SK-N-SH (cell line): Measurements from ENCODE around the gene BUB3. TPM values are rescaled to one million over a fixed set of nuclear protein-coding genes. Genes with fewer than 3 reads are reported as not detected.

Experiments
- CTCF ChIA-PET: fragments of 300-600, 350-600 bp; formaldehyde crosslinking; extraction: SDS; loops from one replicate; lab custom pipeline; 2021; lab: Yijun Ruan, JAX
- POLR2A ChIA-PET: fragments of 350-600 bp; sonication (Branson Sonifier 250); formaldehyde crosslinking; extraction: SDS; loops from one replicate; lab custom pipeline; 2020; ENCODE audit warnings: antibody characterized with exemption, inconsistent platforms; lab: Yijun Ruan, JAX
- DNase-seq: peaks from one replicate; pipeline ENCODE4 v3.0.0; 2012
- H2AFZ ChIP-seq: fragments of 200-600 bp; sonication (generic); 2 replicates; pipeline ENCODE4 v1.8.1; 2016; ENCODE audit warnings: antibody characterized with exemption, mild to moderate bottlenecking, low read depth
- H3F3A ChIP-seq: fragments of 200-600 bp; sonication (generic); replicated peaks from 2 replicates; pipeline ENCODE3; 2016; ENCODE audit warnings: antibody characterized with exemption, mild to moderate bottlenecking; ENCODE audit not compliant: insufficient read depth
- H3K27ac ChIP-seq, 2 experiments: fragments of 200-500 bp in 1 of 2; fragments of 200-600 bp in 1 of 2; sonication (Bioruptor generic) in 1 of 2; sonication (generic), shearing (Covaris generic) in 1 of 2; 2 replicates each; pipeline versions ENCODE4 v1.5.1 to v1.6.1; 2014 to 2016; ENCODE audit warnings: low read depth in 2 of 2, inconsistent platforms in 1 of 2, low read length in 1 of 2, mild to moderate bottlenecking in 1 of 2, mixed read lengths in 1 of 2
- H3K27me3 ChIP-seq: fragments of 200-600 bp; sonication (generic), shearing (Covaris generic); 2 replicates; pipeline ENCODE4 v1.6.1; 2016; ENCODE audit warnings: mixed run types; ENCODE audit not compliant: insufficient read depth
- H3K36me3 ChIP-seq, 2 experiments: fragments of 200-500 bp in 1 of 2; fragments of 200-600 bp in 1 of 2; sonication (Bioruptor generic) in 1 of 2; sonication (generic) in 1 of 2; replicated peaks in 1 of 2; 2 replicates each; pipeline versions ENCODE3 to v1.5.1; 2014 to 2016; ENCODE audit warnings: low read length in 1 of 2, mild to moderate bottlenecking in 1 of 2; ENCODE audit not compliant: insufficient read depth in 2 of 2, control insufficient read depth in 1 of 2
- H3K4me1 ChIP-seq, 2 experiments: fragments of 200-500 bp in 1 of 2; fragments of 200-600 bp in 1 of 2; sonication (Bioruptor generic) in 1 of 2; sonication (generic), shearing (Covaris generic) in 1 of 2; 2 replicates each; pipeline versions ENCODE4 v1.5.1 to v1.6.1; 2014 to 2016; ENCODE audit warnings: low read depth in 1 of 2, low read length in 1 of 2, mixed run types in 1 of 2; ENCODE audit not compliant: insufficient read depth in 2 of 2, control insufficient read depth in 1 of 2
- H3K4me2 ChIP-seq: fragments of 200-600 bp; sonication (generic), shearing (Covaris generic); 2 replicates; pipeline ENCODE4 v1.6.1; 2017; ENCODE audit warnings: mixed run types
- H3K4me3 ChIP-seq, 2 experiments: fragments of 200-500 bp in 1 of 2; fragments of 200-600 bp in 1 of 2; sonication (Bioruptor generic) in 1 of 2; sonication (generic), shearing (Covaris generic) in 1 of 2; 2 replicates each; pipeline versions ENCODE4 v1.5.1 to v1.8.1; 2014 to 2016; ENCODE audit warnings: low read depth in 2 of 2, inconsistent platforms in 1 of 2, low read length in 1 of 2, mild to moderate bottlenecking in 1 of 2, mixed read lengths in 1 of 2, moderate library complexity in 1 of 2
- H3K79me2 ChIP-seq: fragments of 200-600 bp; sonication (generic); 2 replicates; pipeline ENCODE4 v1.8.1; 2017; ENCODE audit warnings: mild to moderate bottlenecking; ENCODE audit not compliant: insufficient read depth
- H3K9ac ChIP-seq: fragments of 200-600 bp; sonication (generic); 2 replicates; pipeline ENCODE4 v1.6.1; 2017; ENCODE audit warnings: mixed run types
- H3K9me2 ChIP-seq: fragments of 200-600 bp; sonication (generic); 2 replicates; pipeline ENCODE4 v1.6.1; 2017; ENCODE audit warnings: mixed run types
- H3K9me3 ChIP-seq: fragments of 200-600 bp; sonication (generic); 2 replicates; pipeline ENCODE4 v1.6.1; 2017; ENCODE audit warnings: mixed run types, mild to moderate bottlenecking, moderate library complexity
- H4K20me1 ChIP-seq: fragments of 200-600 bp; sonication (generic); 2 replicates; pipeline ENCODE4 v1.6.1; 2017; ENCODE audit warnings: mild to moderate bottlenecking, mixed run types; ENCODE audit not compliant: insufficient read depth
- CHD2 ChIP-seq: fragments of 150-350 bp; IDR thresholded peaks from 2 replicates; pipeline ENCODE4 v1.6.1; 2018; ENCODE audit warnings: low read length; ENCODE audit not compliant: partially characterized antibody
- ELF1 ChIP-seq: IDR thresholded peaks from 2 replicates; pipeline ENCODE4 v1.4.0; 2012
- EZH2phosphoT487 ChIP-seq: fragments of 200-600 bp; sonication (generic); IDR thresholded peaks from 2 replicates; pipeline ENCODE4 v1.6.1; 2017; ENCODE audit warnings: low read depth, mixed run types, mild to moderate bottlenecking, antibody characterized with exemption, moderate library complexity, borderline replicate concordance
- FOSL2 ChIP-seq: IDR thresholded peaks from 2 replicates; pipeline ENCODE4 v1.4.0; 2012; ENCODE audit warnings: low read depth, mild to moderate bottlenecking, moderate library complexity, borderline replicate concordance
- FOXJ3 ChIP-seq: sonication (generic); formaldehyde crosslinking; IDR thresholded peaks from 2 replicates; pipeline ENCODE4 v1.5.1; 2020; ENCODE audit warnings: mild to moderate bottlenecking, missing genetic modification reagents
- JUND ChIP-seq: IDR thresholded peaks from 2 replicates; pipeline ENCODE4 v1.4.0; 2012
- MEF2A ChIP-seq: IDR thresholded peaks from 2 replicates; pipeline ENCODE4 v1.4.0; 2012; ENCODE audit warnings: low read depth, borderline replicate concordance
- MXI1 ChIP-seq: IDR thresholded peaks from 2 replicates; pipeline ENCODE4 v1.6.1; 2012; ENCODE audit warnings: mild to moderate bottlenecking, low read depth, low read length, improper control_type of control experiment
- NFIC ChIP-seq: IDR thresholded peaks from 2 replicates; pipeline ENCODE4 v1.4.0; 2012; ENCODE audit warnings: borderline replicate concordance
- NRF1 ChIP-seq: IDR thresholded peaks from 2 replicates; pipeline ENCODE4 v1.6.1; 2012; ENCODE audit warnings: low read depth, mild to moderate bottlenecking, low read length
- RAD21 ChIP-seq: IDR thresholded peaks from 2 replicates; pipeline ENCODE4 v1.6.1; 2012; ENCODE audit warnings: mild to moderate bottlenecking, low read length
- RXRA ChIP-seq: IDR thresholded peaks from 2 replicates; pipeline ENCODE4 v1.4.0; 2012; ENCODE audit warnings: low read depth, mild to moderate bottlenecking, borderline replicate concordance
- SIN3A ChIP-seq: IDR thresholded peaks from 2 replicates; pipeline ENCODE4 v1.6.1; 2012; ENCODE audit warnings: low read depth, mild to moderate bottlenecking, low read length, moderate library complexity, borderline replicate concordance
- TAF1 ChIP-seq: IDR thresholded peaks from 2 replicates; pipeline ENCODE4 v1.6.1; 2012; ENCODE audit warnings: low read depth, mild to moderate bottlenecking, low read length, moderate library complexity, borderline replicate concordance
- TEAD4 ChIP-seq: IDR thresholded peaks from 2 replicates; pipeline ENCODE4 v1.4.0; 2012; ENCODE audit warnings: mild to moderate bottlenecking, borderline replicate concordance; ENCODE audit not compliant: insufficient read depth
- USF2 ChIP-seq: fragments of 150-350 bp; IDR thresholded peaks from 2 replicates; pipeline ENCODE4 v1.6.1; 2017; ENCODE audit warnings: antibody characterized with exemption, low read length, low read depth, borderline replicate concordance
- ZBTB33 ChIP-seq: IDR thresholded peaks from 2 replicates; pipeline ENCODE4 v1.4.0; 2012; ENCODE audit warnings: low read depth, borderline replicate concordance
- WGBS: methylation state at CpG from one replicate; pipeline ENCODE4 v1.1.6; 2017; ENCODE audit warnings: low lambda C conversion rate; 5-methylcytosine and 5-hydroxymethylcytosine counted together
- polyA plus RNA-seq, 3 experiments: library from polyadenylated mRNA; depleted of rRNA; stranded (reverse); fragments of >200 nt; gene quantifications; 2 replicates each; pipeline ENCODE4 v1.2.3, GENCODE V29; 2012

BUB3 gene
- polyA plus RNA-seq, 1 of the 3 experiments (the other 2 are of a cell fraction): 202 TPM

- POLR2A ChIA-PET: no interaction called here
Measured at GRCh38 chr10:123129618-123130271, 24.5 kb upstream of the BUB3 start.

More at GRCh38 chr10:123129618-123130271, 24.5 kb upstream of the BUB3 start:
- Histone ChIP-seq H3K9ac (no peak overlapping the region), H3K79me2 (no peaks in the 10 kb centered on the region), H2AFZ (no peak overlapping the region)
- TF ChIP-seq EZH2phosphoT487 (no peak), MEF2A (no peak), MXI1 (no peak), CHD2 (no peak), SIN3A (no peak), NRF1 (no peak), TAF1 (no peak), FOSL2 (no peak), USF2 (no peak), RAD21 (no peak), TEAD4 (no peak), ZBTB33 (no peak), RXRA (no peak), ELF1 (no peak), FOXJ3 (CRISPR knock-in tag) (no peak), JUND (no peak), NFIC (no peak)
- TF ChIP-seq, all 33 proteins: peak for 0
- peaks cover 0 to 4% of the 10 kb centered on the region in 2 experiments; a peak in 2 of 4 replicates for H3K4me1 ChIP-seq
- H4K20me1 ChIP-seq: no peaks in the 10 kb centered on the region
- no peak for DNase-seq
- no peaks in the 10 kb centered on the region for H3K36me3 ChIP-seq
- H3K4me2 ChIP-seq: no peak overlapping the region
- H3K27ac ChIP-seq: no peak overlapping the region
- H3F3A ChIP-seq: no peaks in the 10 kb centered on the region
- CTCF ChIA-PET: interaction anchor here (0.6 to 5.0 kb wide), 5 partner anchors 16 to 250 kb away, joined by 3 to 19 read pairs (median 4); partner anchors contain the start of gene HMX2
- H3K9me2 ChIP-seq: no peaks in the 10 kb centered on the region
- no peak overlapping the region for H3K4me3 ChIP-seq
- no peaks in the 10 kb centered on the region for H3K9me3 ChIP-seq
- peaks cover 37% of the 10 kb centered on the region for H3K27me3 ChIP-seq
- 0% methylated on average over 4 of the region's 4 CpGs for WGBS
